ENCODE measurements around the gene C22orf31.

C22orf31 gene

GRCh38 chr22:29082826-29083545, 21.4 kb upstream of the C22orf31 start:
- Histone ChIP-seq H3K27me3 (ENCODE audit: control insufficient read depth, low read length) (peaks cover 2% of the 10 kb centered on the region; the same call in 1 of the 2 replicates), H3K4me2 (ENCODE audit: low read length) (no peak overlapping the region), H3K9me2 (replicated peaks; ENCODE audit: control insufficient read depth, low read length) (no peaks in the 10 kb centered on the region), H3K36me3 (ENCODE audit: control insufficient read depth, low read length) (no peaks in the 10 kb centered on the region), H3K4me1 (ENCODE audit: control insufficient read depth, low read length) (peaks cover 15% of the 10 kb centered on the region), H3K79me2 (ENCODE audit: control insufficient read depth, low read length) (no peaks in the 10 kb centered on the region), H4K20me1 (ENCODE audit: control insufficient read depth, insufficient read depth, low read depth, low read length) (no peaks in the 10 kb centered on the region), H3K4me3 (ENCODE audit: low read length) (no peak overlapping the region), H3F3A (ENCODE audit: control insufficient read depth, insufficient read depth) (no peaks in the 10 kb centered on the region), H3K9me3 (ENCODE audit: control insufficient read depth, insufficient read depth, low read length) (no peaks in the 10 kb centered on the region), H3K27ac (ENCODE audit: low read depth, low read length) (no peak overlapping the region)
- TF ChIP-seq EZH2phosphoT487 (IDR thresholded peaks at IDR 0.05; ENCODE audit: borderline replicate concordance, low read length), result no peak
- no peak for TF ChIP-seq CTCF (IDR thresholded peaks at IDR 0.05; ENCODE audit: low read depth, low read length, poor library complexity, severe bottlenecking)

- H3K4me3 ChIP-seq (ENCODE audit: low read length), result no peak overlapping the region
- no peak for TF ChIP-seq EZH2phosphoT487 (IDR thresholded peaks at IDR 0.05; ENCODE audit: borderline replicate concordance, low read length)
- no peak for TF ChIP-seq CTCF (IDR thresholded peaks at IDR 0.05; ENCODE audit: low read depth, low read length, poor library complexity, severe bottlenecking)
- no peaks in the 10 kb centered on the region for H3K79me2 ChIP-seq (ENCODE audit: control insufficient read depth, low read length)
These were observed 20.0 kb upstream of the C22orf31 start for GRCh38 chr22:29081517-29082236.

GRCh38 chr22:29080106-29080975, 18.7 kb upstream of the C22orf31 start:
- Histone ChIP-seq H3F3A (ENCODE audit: control insufficient read depth, insufficient read depth) (no peaks in the 10 kb centered on the region), H3K27me3 (ENCODE audit: control insufficient read depth, low read length) (peaks cover 6% of the 10 kb centered on the region), H3K4me2 (ENCODE audit: low read length) (no peak overlapping the region), H3K27ac (ENCODE audit: low read depth, low read length) (no peak overlapping the region), H3K4me3 (ENCODE audit: low read length) (no peak overlapping the region), H3K79me2 (ENCODE audit: control insufficient read depth, low read length) (no peaks in the 10 kb centered on the region), H4K20me1 (ENCODE audit: control insufficient read depth, insufficient read depth, low read depth, low read length) (no peaks in the 10 kb centered on the region), H3K4me1 (ENCODE audit: control insufficient read depth, low read length) (peaks cover 18% of the 10 kb centered on the region), H3K36me3 (ENCODE audit: control insufficient read depth, low read length) (no peaks in the 10 kb centered on the region), H3K9me2 (replicated peaks; ENCODE audit: control insufficient read depth, low read length) (no peaks in the 10 kb centered on the region), H3K9me3 (ENCODE audit: control insufficient read depth, insufficient read depth, low read length) (no peaks in the 10 kb centered on the region)
- TF ChIP-seq CTCF (IDR thresholded peaks at IDR 0.05; ENCODE audit: low read depth, low read length, poor library complexity, severe bottlenecking) (no peak), EZH2phosphoT487 (IDR thresholded peaks at IDR 0.05; ENCODE audit: borderline replicate concordance, low read length) (no peak)

More at GRCh38 chr22:29081517-29082236, 20.0 kb upstream of the C22orf31 start:
- no peak overlapping the region for H3K4me2 ChIP-seq (ENCODE audit: low read length)
- H3K9me2 ChIP-seq (replicated peaks; ENCODE audit: control insufficient read depth, low read length), result no peaks in the 10 kb centered on the region
- H3K27me3 ChIP-seq (ENCODE audit: control insufficient read depth, low read length), result no peaks in the 10 kb centered on the region
- no peaks in the 10 kb centered on the region for H4K20me1 ChIP-seq (ENCODE audit: control insufficient read depth, insufficient read depth, low read depth, low read length)
- H3K9me3 ChIP-seq (ENCODE audit: control insufficient read depth, insufficient read depth, low read length), result no peaks in the 10 kb centered on the region
- peaks cover 18% of the 10 kb centered on the region for H3K4me1 ChIP-seq (ENCODE audit: control insufficient read depth, low read length)
- no peak overlapping the region for H3K27ac ChIP-seq (ENCODE audit: low read depth, low read length)
- H3F3A ChIP-seq (ENCODE audit: control insufficient read depth, insufficient read depth), result no peaks in the 10 kb centered on the region
- no peaks in the 10 kb centered on the region for H3K36me3 ChIP-seq (ENCODE audit: control insufficient read depth, low read length)

Measured in DOHH2 (cell line).